ENCODE measurements around the gene DCTN2.

- no peak for TF ChIP-seq GATA2 (IDR thresholded peaks at IDR 0.05; ENCODE audit: low read depth, low read length)
- TF ChIP-seq GATA3 (IDR thresholded peaks at IDR 0.05; ENCODE audit: low read depth, low read length): no peak
Observed at GRCh38 chr12:57563358-57563757, 16.4 kb upstream of the DCTN2 start.

Data from SH-SY5Y (cell line).